ENCODE measurements around the gene KLHDC10. TPM values are rescaled to one million over a fixed set of nuclear protein-coding genes. Genes with fewer than 3 reads are reported as not detected.

The KLHDC10 gene
- total RNA-seq, 1 donor from 2014 or later = 43.6 TPM

GRCh38 chr7:130137207-130137606, 66.9 kb downstream of the KLHDC10 start:
- Mint-ChIP-seq H3K4me3 (no peak overlapping the region), H3K9me3 (no peaks in the 10 kb centered on the region), H3K4me1 (ENCODE audit: unreplicated experiment) (peaks cover 18% of the 10 kb centered on the region), H3K27me3 (no peaks in the 10 kb centered on the region), H3K36me3 (peaks cover 25% of the 10 kb centered on the region), H3K27ac (no peak overlapping the region)
- no peak for DNase-seq (ENCODE audit: extremely low spot score, unreplicated experiment)
- no peak for TF ChIP-seq CTCF (conservative IDR thresholded peaks at IDR 0.05)

DNA sequence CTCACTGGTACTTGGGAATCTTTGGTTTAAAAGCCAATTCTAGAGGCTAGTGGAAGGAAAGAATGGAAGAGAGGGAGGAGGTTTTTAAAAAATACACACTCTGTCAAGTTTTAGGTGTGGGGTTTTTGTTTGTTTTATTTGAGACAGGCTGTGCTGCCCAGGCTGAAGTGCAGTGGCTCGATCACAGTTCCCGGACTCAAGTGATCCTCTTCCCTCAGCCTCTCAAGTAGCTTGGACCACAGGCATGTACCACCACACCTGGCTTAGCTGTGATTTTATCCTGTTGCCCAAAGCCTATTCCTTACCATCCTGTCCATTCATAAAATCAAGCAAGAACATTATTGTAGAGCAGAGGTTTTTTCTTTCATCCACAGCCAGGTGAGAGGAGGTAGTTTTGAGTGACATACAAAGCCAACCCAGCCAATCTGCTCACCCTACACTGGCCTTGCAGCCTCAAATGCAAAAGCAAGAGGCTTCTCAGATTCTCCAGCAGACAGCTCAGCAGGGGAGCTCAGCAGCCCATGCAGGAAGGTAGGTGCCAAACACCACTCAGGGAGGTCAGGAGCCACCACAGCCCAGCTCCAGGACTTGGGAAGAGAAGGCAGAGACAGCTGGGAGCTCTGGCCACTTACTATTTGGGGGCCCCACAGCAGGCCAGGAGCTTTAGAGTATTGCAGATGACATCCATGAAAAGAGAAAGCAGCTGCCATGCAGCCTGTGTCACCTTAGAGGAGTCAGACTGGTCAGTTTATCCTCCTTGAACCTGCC, 69.0 kb downstream of the KLHDC10 start:
- H3K4me1 Mint-ChIP-seq (ENCODE audit: unreplicated experiment) = peaks cover 34% of the 10 kb centered on the region
- H3K27me3 Mint-ChIP-seq = no peaks in the 10 kb centered on the region
- peaks cover 22% of the 10 kb centered on the region for H3K36me3 Mint-ChIP-seq
- H3K9me3 Mint-ChIP-seq = no peaks in the 10 kb centered on the region
- H3K4me3 Mint-ChIP-seq = peak overlapping the region; percentile 36
- H3K27ac Mint-ChIP-seq = peak overlapping the region; percentile 64
- TF ChIP-seq CTCF (conservative IDR thresholded peaks at IDR 0.05) = no peak
- DNase-seq (ENCODE audit: extremely low spot score, unreplicated experiment) = no peak

DNA sequence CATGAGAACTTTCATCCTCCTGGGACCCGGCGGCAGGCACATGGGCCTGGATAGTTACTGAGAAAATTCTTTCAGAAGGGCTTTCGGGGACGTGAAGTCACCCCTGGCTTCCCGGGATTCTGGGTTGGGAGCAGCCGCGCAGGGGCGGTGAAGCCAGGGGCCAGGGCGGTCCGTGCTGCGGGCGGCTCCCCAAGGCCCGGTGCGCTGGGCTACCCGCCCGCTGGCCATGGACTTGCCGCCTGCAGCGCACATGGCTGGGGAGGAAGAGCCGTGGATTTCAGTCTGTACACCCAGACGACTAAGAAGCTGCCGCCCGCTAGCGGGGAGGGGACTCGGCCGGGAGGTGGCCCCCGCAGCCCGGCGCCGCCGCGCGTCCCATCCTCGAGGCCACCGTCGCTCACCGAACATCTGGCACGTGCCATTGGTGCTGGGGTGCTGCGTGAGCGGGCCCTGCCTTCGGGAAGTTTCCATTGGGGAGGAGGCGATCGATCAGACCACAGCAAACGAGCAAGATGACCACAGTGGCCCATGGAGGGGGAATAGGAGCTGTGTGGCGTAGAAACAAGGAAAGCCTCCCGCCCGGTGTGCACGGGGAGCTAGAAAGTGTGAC, 70.3 kb downstream of the KLHDC10 start:
- TF ChIP-seq CTCF (conservative IDR thresholded peaks at IDR 0.05) = no peak
- peak overlapping the region; percentile 86 for H3K4me3 Mint-ChIP-seq
- H3K4me1 Mint-ChIP-seq (ENCODE audit: unreplicated experiment) = peaks cover 45% of the 10 kb centered on the region

GRCh38 chr7:130141161-130141883, 71.0 kb downstream of the KLHDC10 start:
- Mint-ChIP-seq H3K27ac (peak overlapping the region; percentile 91), H3K27me3 (no peaks in the 10 kb centered on the region), H3K4me3 (peak overlapping the region; percentile 86), H3K36me3 (peaks cover 12% of the 10 kb centered on the region), H3K4me1 (ENCODE audit: unreplicated experiment) (peaks cover 48% of the 10 kb centered on the region), H3K9me3 (no peaks in the 10 kb centered on the region)
- peak; percentile 86 for DNase-seq (ENCODE audit: extremely low spot score, unreplicated experiment)
- no peak for TF ChIP-seq CTCF (conservative IDR thresholded peaks at IDR 0.05)

More for the DNA sequence above, 70.3 kb downstream of the KLHDC10 start:
- Mint-ChIP-seq H3K9me3 (no peaks in the 10 kb centered on the region), H3K27me3 (no peaks in the 10 kb centered on the region), H3K27ac (peak overlapping the region; percentile 51), H3K36me3 (peaks cover 18% of the 10 kb centered on the region)
- no peak for DNase-seq (ENCODE audit: extremely low spot score, unreplicated experiment)

DNA sequence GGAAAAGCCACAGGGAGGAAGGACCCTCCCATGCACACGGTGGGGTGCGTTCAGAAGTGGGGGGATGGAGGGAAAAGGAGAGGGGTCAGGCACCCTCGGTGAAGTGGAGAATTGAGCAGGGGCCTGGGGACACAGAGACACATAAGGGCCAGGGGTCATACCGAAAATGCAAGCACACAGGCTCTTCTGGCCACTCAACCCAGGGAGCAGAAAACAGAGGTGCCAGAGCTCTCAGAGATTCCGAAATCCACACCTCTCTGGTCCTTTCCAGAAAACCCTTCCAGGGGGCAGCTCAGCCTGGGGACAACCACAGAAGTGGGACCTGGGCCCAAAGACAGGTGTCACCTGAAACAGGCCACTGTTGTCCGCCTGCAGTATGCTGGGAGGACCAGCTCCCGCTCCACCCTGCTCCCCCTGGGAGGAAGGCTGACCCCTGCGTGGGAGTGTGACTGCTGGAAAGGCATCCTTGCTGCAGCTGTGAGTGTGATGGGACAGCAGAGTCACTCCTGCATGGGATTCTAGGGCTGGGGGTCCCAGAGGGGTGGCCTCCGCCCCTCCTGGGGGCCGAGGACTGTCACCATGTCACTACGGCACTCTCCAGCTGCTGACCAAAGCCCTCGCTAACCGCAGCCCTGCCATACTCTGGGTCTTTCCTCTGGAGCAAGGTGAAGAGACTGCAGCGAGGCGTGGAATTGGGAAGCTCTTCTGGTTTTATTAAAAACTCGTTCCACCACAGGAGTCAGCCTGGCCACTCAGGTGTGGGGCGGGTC, 71.7 kb downstream of the KLHDC10 start:
- Mint-ChIP-seq H3K27me3 (no peaks in the 10 kb centered on the region), H3K9me3 (no peaks in the 10 kb centered on the region), H3K36me3 (peaks cover 8% of the 10 kb centered on the region), H3K4me1 (ENCODE audit: unreplicated experiment) (peaks cover 48% of the 10 kb centered on the region), H3K27ac (peak overlapping the region; percentile 91), H3K4me3 (peak overlapping the region; percentile 86)
- no peak for DNase-seq (ENCODE audit: extremely low spot score, unreplicated experiment)
- TF ChIP-seq CTCF (conservative IDR thresholded peaks at IDR 0.05) = no peak
